ENCODE measurements around the gene IQGAP1. TPM values are rescaled to one million over a fixed set of nuclear protein-coding genes. Genes with fewer than 3 reads are reported as not detected.

Gene IQGAP1
- total and polyA plus RNA-seq, 2 of the 4 experiments (the other 2 are of a cell fraction), result 87.5 to 207 TPM

GRCh38 chr15:90481023-90481422, 93.0 kb downstream of the IQGAP1 start:
- in situ Hi-C loops (cut with MboI; ENCODE audit: low sequenced_read_pairs) (no loop called here), intact Hi-C loops (cut with micrococcal nuclease) (loop anchor here (5.0 kb wide), 1 partner anchor 44 kb away; no protein-coding TSS in a partner anchor), dilution Hi-C loops (cut with HindIII; ENCODE audit: low sequenced_read_pairs, unreplicated experiment) (no loop called here)
- no peak overlapping the region for H4K91ac ChIP-seq (ENCODE audit: insufficient read depth, low read depth, low read length)
- ChIA-PET POLR2A (ENCODE audit: unreplicated experiment) (interaction anchor here (0.6 kb wide), 1 partner anchor 119 kb away, joined by 4 read pairs; no protein-coding TSS in a partner anchor), CTCF (interaction anchor here (3.3 kb wide), 1 partner anchor 161 kb away, joined by 34 read pairs; no protein-coding TSS in a partner anchor)
- H2BK120ac ChIP-seq (ENCODE audit: low read depth, low read length), result no peak overlapping the region
- peaks cover 8 to 44% of the 10 kb centered on the region in 2 experiments; a peak in 3 of 4 replicates for H3K79me1 ChIP-seq (ENCODE audit: low read depth in 1 of 2, low read length in 2 of 2)
- no peaks in the 10 kb centered on the region for H3K4me1 ChIP-seq (ENCODE audit: control insufficient read depth, insufficient read depth, low read length)
- ATAC-seq (ENCODE audit: low read depth), result no peak
- H4K8ac ChIP-seq (ENCODE audit: low read depth in 2 of 2, low read length in 2 of 2), result no peak overlapping the region
- H3K56ac ChIP-seq (ENCODE audit: extremely low read depth, insufficient read depth, low read length), result no peak overlapping the region
- no TSS peak for BruUV-seq (replicated peaks)
- no peak overlapping the region for H2AK5ac ChIP-seq (ENCODE audit: low read depth, low read length)
- H4K20me1 ChIP-seq (ENCODE audit: insufficient read depth, low read length), result no peaks in the 10 kb centered on the region
- no peak for DNase-seq
- H3K36me3 ChIP-seq (ENCODE audit: control insufficient read depth, insufficient read depth, low read length), result peaks cover 44% of the 10 kb centered on the region
- H4K5ac ChIP-seq (ENCODE audit: low read depth, low read length), result no peak overlapping the region
- H3K18ac ChIP-seq (ENCODE audit: low read depth, low read length), result no peak overlapping the region
- H3K27me3 ChIP-seq (ENCODE audit: control insufficient read depth, insufficient read depth, low read length), result no peaks in the 10 kb centered on the region
- H3K4me3 ChIP-seq (ENCODE audit: insufficient read depth, low read depth, low read length), result no peak overlapping the region
- H3K23ac ChIP-seq (ENCODE audit: low read depth, low read length), result no peak overlapping the region
- no peak for TF ChIP-seq FOS (IDR thresholded peaks at IDR 0.05; ENCODE audit: low read depth, low read length)
- TF ChIP-seq BHLHE40 (IDR thresholded peaks at IDR 0.05; ENCODE audit: low read depth, low read length), result no peak
- TF ChIP-seq MAZ (IDR thresholded peaks at IDR 0.05; ENCODE audit: borderline replicate concordance, low read depth, low read length), result no peak
- no peak for TF ChIP-seq RCOR1 (IDR thresholded peaks at IDR 0.05; ENCODE audit: insufficient replicate concordance, low read length)
- no peak for TF ChIP-seq POLR2A (IDR thresholded peaks at IDR 0.05; ENCODE audit: low read depth, low read length)
- no peak for TF ChIP-seq MAFK (IDR thresholded peaks at IDR 0.05; ENCODE audit: low read depth, low read length)
- no peak for TF ChIP-seq MXI1 (IDR thresholded peaks at IDR 0.05; ENCODE audit: borderline replicate concordance, low read depth, low read length)
- no peak for TF ChIP-seq CHD1 (IDR thresholded peaks at IDR 0.05; ENCODE audit: low read depth, low read length)
- no peak for TF ChIP-seq RFX5 (IDR thresholded peaks at IDR 0.05; ENCODE audit: low read depth, low read length)
- TF ChIP-seq ELK1 (IDR thresholded peaks at IDR 0.05; ENCODE audit: borderline replicate concordance, low read depth, low read length), result no peak
- TF ChIP-seq CTCF (conservative IDR thresholded peaks at IDR 0.05; ENCODE audit: low read depth, low read length), result no peak
- no peak overlapping the region for H2AFZ ChIP-seq (replicated peaks; ENCODE audit: low read length, poor library complexity)
- no peak overlapping the region for H3K4ac ChIP-seq (ENCODE audit: low read depth, low read length)
- H3K9ac ChIP-seq (ENCODE audit: low read depth, low read length), result no peak overlapping the region
- no peak overlapping the region for H2BK15ac ChIP-seq (ENCODE audit: low read depth, low read length)
- no peaks in the 10 kb centered on the region for H3K9me3 ChIP-seq (ENCODE audit: control insufficient read depth, insufficient read depth, low read length)
- H2AK9ac ChIP-seq (replicated peaks; ENCODE audit: low read depth, low read length, poor library complexity), result no peak overlapping the region
- H3K9me1 ChIP-seq (ENCODE audit: insufficient read depth, low read length), result no peaks in the 10 kb centered on the region; the same call in 1 of the 2 replicates
- H2BK5ac ChIP-seq (ENCODE audit: low read depth, low read length, poor library complexity, severe bottlenecking), result no peak overlapping the region
- 89% methylated on average over 3 of the region's 3 CpGs; no CpG with 5 or more reads in 1 of the 2 experiments for WGBS, 2 experiments (ENCODE audit: extremely low coverage in 2 of 2, insufficient read length in 1 of 2)
- no peak overlapping the region for H3K14ac ChIP-seq (replicated peaks; ENCODE audit: low read depth, low read length)
- H3K4me2 ChIP-seq (ENCODE audit: low read depth, low read length), result no peak overlapping the region
- H3K27ac ChIP-seq (ENCODE audit: insufficient read depth, low read length), result no peak overlapping the region
- H2BK20ac ChIP-seq (ENCODE audit: low read depth, low read length), result no peak overlapping the region
